ENCODE data around the gene MAN2C1.
"Not testable (repeated sequence)": the region's sequence is repeated elsewhere in the genome, so short reads cannot be mapped to it uniquely, and the experiment has no call there.

MAN2C1 gene

GRCh38 chr15:75350601-75351361 is 17.6 kb downstream of the MAN2C1 start:
- Histone ChIP-seq H3K9me3 (ENCODE audit: control insufficient read depth in 1 of 2, low read length in 2 of 2) (no peaks in the 10 kb centered on the region), H3K36me3 (ENCODE audit: control insufficient read depth in 1 of 2, insufficient read depth in 2 of 2, low read length in 2 of 2) (peaks cover 6 to 11% of the 10 kb centered on the region in 2 donors), H3K27ac (ENCODE audit: low read length) (no peak overlapping the region), H3K27me3 (ENCODE audit: low read depth, low read length) (no peaks in the 10 kb centered on the region), H3K4me1 (ENCODE audit: control insufficient read depth in 1 of 2, insufficient read depth in 2 of 2, low read length in 2 of 2) (peaks cover 0 to 15% of the 10 kb centered on the region in 2 donors), H3K4me3 (ENCODE audit: low read depth in 1 of 2, low read length in 2 of 2) (no peak overlapping the region)

DNA sequence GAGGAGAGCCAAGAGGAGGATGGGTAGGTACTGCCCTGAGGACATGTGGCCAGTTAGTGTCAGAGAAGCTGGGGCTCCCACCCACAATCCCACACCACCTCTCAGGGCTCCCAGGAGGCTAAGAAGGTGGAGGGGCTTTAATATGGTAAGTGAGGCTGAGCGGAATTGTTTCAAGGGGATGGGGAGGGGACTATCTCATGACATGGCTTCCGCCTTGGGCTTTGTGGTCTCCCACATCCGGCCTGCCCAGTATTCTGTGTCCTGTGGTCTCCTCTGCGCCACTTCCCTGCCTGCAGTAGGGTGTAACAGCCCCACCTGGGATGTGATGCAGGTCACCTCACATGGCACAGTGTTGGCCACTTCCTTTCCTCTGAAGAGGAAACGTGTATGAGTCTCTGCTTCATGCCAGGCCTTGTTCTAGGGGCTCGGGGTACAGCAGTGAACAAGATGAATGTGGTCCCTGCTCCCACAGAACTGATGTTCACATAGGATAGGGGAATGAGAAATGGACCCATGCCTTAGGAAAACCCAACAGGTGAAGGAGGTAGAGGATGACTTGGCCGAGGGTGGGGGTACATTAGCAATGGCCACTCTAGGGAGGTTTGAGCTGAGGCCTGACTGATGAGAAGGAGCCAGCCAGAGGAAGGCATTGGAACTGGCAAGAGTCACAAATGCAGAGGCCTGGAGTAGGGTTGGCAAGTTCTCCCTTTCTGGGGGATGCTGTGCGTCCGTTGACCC is 18.4 kb downstream of the MAN2C1 start:
- Histone ChIP-seq H3K9me3 (ENCODE audit: control insufficient read depth in 1 of 2, low read length in 2 of 2) (no peaks in the 10 kb centered on the region), H3K27ac (ENCODE audit: low read length) (peak overlapping the region; percentile 16), H3K27me3 (ENCODE audit: low read depth, low read length) (no peaks in the 10 kb centered on the region), H3K4me1 (ENCODE audit: control insufficient read depth in 1 of 2, insufficient read depth in 2 of 2, low read length in 2 of 2) (peaks cover 0 to 15% of the 10 kb centered on the region in 2 donors), H3K4me3 (ENCODE audit: low read depth in 1 of 2, low read length in 2 of 2) (no peak overlapping the region), H3K36me3 (ENCODE audit: control insufficient read depth in 1 of 2, insufficient read depth in 2 of 2, low read length in 2 of 2) (peaks cover 4% of the 10 kb centered on the region in 2 donors)

DNA sequence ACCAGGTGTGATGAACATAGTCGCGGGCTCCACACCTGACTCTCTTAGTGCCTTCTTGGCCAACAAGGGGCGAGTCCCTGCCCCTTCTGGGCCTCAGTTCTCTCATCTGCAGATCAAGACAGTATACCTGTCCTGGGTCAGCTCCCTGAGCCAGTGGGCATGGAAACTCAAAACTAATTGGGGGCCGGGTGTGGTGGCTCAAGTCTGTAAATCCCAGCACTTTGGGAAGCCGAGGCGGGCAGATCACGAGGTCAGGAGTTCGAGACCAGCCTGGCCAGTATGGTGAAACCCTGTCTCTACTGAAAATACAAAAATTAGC is 19.1 kb downstream of the MAN2C1 start:
- H3K27me3 ChIP-seq (ENCODE audit: low read depth, low read length); H3K36me3 ChIP-seq (ENCODE audit: control insufficient read depth in 1 of 2, insufficient read depth in 2 of 2, low read length in 2 of 2); H3K27ac ChIP-seq (ENCODE audit: low read length); H3K9me3 ChIP-seq (ENCODE audit: control insufficient read depth in 1 of 2, low read length in 2 of 2): not testable (repeated sequence)
- peaks cover 0 to 15% of the 10 kb centered on the region in 2 donors for H3K4me1 ChIP-seq (ENCODE audit: control insufficient read depth in 1 of 2, insufficient read depth in 2 of 2, low read length in 2 of 2)
- H3K4me3 ChIP-seq (ENCODE audit: low read depth in 1 of 2, low read length in 2 of 2): peak overlapping the region in 1 of 2 donors; percentile 99

DNA sequence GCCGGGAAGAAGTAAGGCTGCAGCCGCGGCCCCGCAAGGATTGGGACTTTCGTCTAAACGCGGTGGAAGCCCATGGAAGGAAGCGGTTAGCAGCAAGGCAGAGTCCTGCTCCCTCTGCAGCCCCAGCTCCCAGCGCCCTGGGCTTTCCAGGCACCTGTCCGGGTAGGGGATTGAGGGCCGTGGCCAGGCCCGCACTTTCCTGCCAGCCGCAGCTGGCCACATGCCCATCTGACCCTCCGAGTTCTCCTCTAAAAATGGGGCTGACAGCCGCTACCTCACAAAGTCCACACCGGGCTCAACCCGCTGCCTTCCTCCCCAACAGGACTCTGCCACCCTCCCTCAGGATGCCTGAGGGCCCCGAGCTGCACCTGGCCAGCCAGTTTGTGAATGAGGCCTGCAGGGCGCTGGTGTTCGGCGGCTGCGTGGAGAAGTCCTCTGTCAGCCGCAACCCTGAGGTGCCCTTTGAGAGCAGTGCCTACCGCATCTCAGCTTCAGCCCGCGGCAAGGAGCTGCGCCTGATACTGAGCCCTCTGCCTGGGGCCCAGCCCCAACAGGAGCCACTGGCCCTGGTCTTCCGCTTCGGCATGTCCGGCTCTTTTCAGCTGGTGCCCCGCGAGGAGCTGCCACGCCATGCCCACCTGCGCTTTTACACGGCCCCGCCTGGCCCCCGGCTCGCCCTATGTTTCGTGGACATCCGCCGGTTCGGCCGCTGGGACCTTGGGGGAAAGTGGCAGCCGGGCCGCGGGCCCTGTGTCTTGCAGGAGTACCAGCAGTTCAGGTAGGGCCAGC is 19.7 kb downstream of the MAN2C1 start:
- Histone ChIP-seq H3K36me3 (ENCODE audit: control insufficient read depth in 1 of 2, insufficient read depth in 2 of 2, low read length in 2 of 2) (no peaks in the 10 kb centered on the region), H3K27ac (ENCODE audit: low read length) (no peak overlapping the region), H3K4me1 (ENCODE audit: control insufficient read depth in 1 of 2, insufficient read depth in 2 of 2, low read length in 2 of 2) (peaks cover 0 to 15% of the 10 kb centered on the region in 2 donors), H3K27me3 (ENCODE audit: low read depth, low read length) (no peaks in the 10 kb centered on the region), H3K4me3 (ENCODE audit: low read depth in 1 of 2, low read length in 2 of 2) (peak overlapping the region; percentile 82 to 99), H3K9me3 (ENCODE audit: control insufficient read depth in 1 of 2, low read length in 2 of 2) (no peaks in the 10 kb centered on the region)

DNA sequence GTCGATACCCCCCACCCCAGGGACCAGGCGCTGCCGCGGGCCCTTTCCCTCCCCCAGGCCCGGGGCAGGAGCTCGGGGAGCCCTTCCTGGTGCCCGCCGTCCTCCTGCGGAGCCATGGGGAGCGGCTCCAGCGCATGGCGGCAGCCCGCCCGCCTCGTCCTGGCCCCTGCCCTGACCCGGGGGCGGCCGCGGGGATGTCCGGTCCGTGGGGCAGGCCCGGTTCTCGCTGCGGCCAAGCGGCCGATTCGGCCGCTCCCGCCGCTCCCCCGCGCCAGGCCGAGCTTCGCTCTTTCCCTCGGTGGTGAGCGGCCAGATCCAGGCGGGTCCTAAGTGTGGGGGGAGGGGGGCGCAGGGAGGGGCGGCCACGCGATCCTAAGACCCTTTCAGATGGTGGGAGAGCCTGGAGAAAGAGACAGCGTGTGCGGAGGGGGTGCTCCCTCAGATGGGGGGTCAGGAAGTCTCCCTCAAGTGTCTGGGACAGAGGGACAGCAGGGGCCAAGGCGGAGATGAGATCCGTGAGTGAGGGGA is 20.3 kb downstream of the MAN2C1 start:
- Histone ChIP-seq H3K4me3 (ENCODE audit: low read depth in 1 of 2, low read length in 2 of 2) (peak overlapping the region; percentile 82 to 99), H3K27ac (ENCODE audit: low read length) (no peak overlapping the region), H3K36me3 (ENCODE audit: control insufficient read depth in 1 of 2, insufficient read depth in 2 of 2, low read length in 2 of 2) (no peaks in the 10 kb centered on the region), H3K4me1 (ENCODE audit: control insufficient read depth in 1 of 2, insufficient read depth in 2 of 2, low read length in 2 of 2) (peaks cover 0 to 15% of the 10 kb centered on the region in 2 donors), H3K9me3 (ENCODE audit: control insufficient read depth in 1 of 2, low read length in 2 of 2) (no peaks in the 10 kb centered on the region), H3K27me3 (ENCODE audit: low read depth, low read length) (no peaks in the 10 kb centered on the region)

DNA sequence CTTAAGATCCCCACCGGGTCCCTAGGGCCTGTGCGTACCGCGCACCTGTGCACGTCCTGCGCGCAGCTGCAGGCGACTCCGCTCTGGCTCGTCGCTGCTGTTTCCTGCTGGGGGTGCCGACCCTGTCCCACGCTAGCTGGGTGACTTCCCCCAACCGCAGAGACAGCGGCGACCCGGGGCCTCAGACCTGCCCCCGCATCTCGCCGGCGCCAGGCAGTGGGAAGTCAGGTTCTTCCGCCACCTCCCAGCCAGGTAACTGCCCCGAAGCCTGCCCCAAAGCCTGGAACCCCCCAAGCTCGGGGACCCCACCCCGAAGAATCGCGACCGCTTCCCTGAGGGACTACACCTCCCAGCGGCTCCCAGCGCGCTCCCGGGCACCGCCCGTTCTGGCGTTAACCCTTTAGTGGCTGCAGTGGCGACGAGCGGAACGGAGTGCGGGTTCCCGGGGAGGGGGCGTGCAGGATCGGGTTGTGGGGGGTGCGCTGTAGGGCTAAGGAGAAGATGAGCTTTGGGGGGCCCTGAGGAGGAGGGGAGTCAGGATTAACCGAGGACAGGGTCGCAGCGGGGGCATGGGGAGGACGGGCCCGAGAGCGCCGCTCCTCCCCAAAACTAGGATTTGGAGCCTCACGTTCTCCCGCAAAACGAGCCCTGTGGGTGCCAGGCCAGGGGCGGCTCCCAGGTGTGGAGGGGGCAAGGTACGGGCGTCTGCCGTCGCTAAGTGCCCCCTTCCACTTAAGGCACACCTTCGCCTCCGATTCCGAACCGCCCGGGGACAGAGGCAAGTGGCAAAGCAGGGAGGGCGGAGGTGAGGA is 21.0 kb downstream of the MAN2C1 start:
- Histone ChIP-seq H3K27ac (ENCODE audit: low read length) (no peak overlapping the region), H3K4me3 (ENCODE audit: low read depth in 1 of 2, low read length in 2 of 2) (peak overlapping the region; percentile 82 to 99), H3K4me1 (ENCODE audit: control insufficient read depth in 1 of 2, insufficient read depth in 2 of 2, low read length in 2 of 2) (peaks cover 0 to 15% of the 10 kb centered on the region in 2 donors), H3K36me3 (ENCODE audit: control insufficient read depth in 1 of 2, insufficient read depth in 2 of 2, low read length in 2 of 2) (no peaks in the 10 kb centered on the region), H3K27me3 (ENCODE audit: low read depth, low read length) (no peaks in the 10 kb centered on the region), H3K9me3 (ENCODE audit: control insufficient read depth in 1 of 2, low read length in 2 of 2) (no peaks in the 10 kb centered on the region)

GRCh38 chr15:75346796-75347221 is 21.6 kb downstream of the MAN2C1 start, which contains the start of gene NEIL1:
TSS of gene NEIL1 (plus strand) at chr15:75347039. CDS start at chr15:75348906, 1,867 bp downstream.
- no peaks in the 10 kb centered on the region for H3K9me3 ChIP-seq (ENCODE audit: control insufficient read depth in 1 of 2, low read length in 2 of 2)
- H3K36me3 ChIP-seq (ENCODE audit: control insufficient read depth in 1 of 2, insufficient read depth in 2 of 2, low read length in 2 of 2): no peaks in the 10 kb centered on the region
- peak within 1 kb of the TSS; percentile 82 to 99 for H3K4me3 ChIP-seq (ENCODE audit: low read depth in 1 of 2, low read length in 2 of 2)
- H3K27me3 ChIP-seq (ENCODE audit: low read depth, low read length): no peaks in the 10 kb centered on the region
- H3K27ac ChIP-seq (ENCODE audit: low read length): no peak within 1 kb of the TSS
- H3K4me1 ChIP-seq (ENCODE audit: control insufficient read depth in 1 of 2, insufficient read depth in 2 of 2, low read length in 2 of 2): peaks cover 0 to 15% of the 10 kb centered on the region in 2 donors

DNA sequence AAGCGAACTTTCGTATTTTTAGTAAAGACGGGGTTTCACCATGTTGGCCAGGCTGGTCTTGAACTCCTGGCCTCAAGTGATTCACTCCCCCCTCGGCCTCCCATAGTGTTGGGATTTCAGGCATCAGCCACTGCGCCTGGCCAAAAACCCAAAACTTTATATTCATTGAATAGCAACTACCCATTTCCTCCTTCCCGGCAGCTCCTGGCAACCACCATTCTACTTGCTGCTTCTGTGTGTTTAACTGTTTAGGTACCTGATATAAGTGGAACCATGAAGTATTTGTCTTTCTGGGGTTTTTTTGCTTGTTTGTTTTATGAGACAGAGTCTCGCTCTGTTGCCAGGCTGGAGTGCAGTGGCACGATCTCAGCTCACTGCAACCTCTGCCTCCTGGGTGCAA is 24.5 kb downstream of the MAN2C1 start:
- H3K4me3 ChIP-seq (ENCODE audit: low read depth in 1 of 2, low read length in 2 of 2); H3K27ac ChIP-seq (ENCODE audit: low read length); H3K27me3 ChIP-seq (ENCODE audit: low read depth, low read length); H3K9me3 ChIP-seq (ENCODE audit: control insufficient read depth in 1 of 2, low read length in 2 of 2): not testable (repeated sequence)
- Histone ChIP-seq H3K36me3 (ENCODE audit: control insufficient read depth in 1 of 2, insufficient read depth in 2 of 2, low read length in 2 of 2) (peaks cover 0 to 14% of the 10 kb centered on the region in 2 donors), H3K4me1 (ENCODE audit: control insufficient read depth in 1 of 2, insufficient read depth in 2 of 2, low read length in 2 of 2) (peaks cover 0 to 11% of the 10 kb centered on the region in 2 donors)

DNA sequence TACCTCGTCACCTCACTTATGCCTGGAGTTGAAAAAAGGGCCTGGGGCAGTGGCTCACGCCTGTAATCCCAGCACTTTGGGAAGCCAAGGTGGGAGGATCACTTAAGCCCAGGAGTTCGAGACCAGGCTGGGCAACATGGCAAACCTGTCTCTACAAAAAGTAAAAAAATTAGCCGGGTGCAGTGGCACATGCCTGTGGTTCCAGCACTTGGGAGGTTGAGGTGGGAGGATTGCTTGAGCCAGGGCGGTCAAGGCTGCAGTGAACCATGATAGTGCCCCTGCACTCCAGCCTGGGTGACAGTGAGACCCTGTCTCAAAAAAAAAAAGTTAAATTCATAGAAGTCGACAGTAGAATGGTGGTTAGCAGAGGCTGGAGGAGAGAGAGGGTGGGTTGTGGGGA is 26.2 kb downstream of the MAN2C1 start:
- Histone ChIP-seq H3K9me3 (ENCODE audit: control insufficient read depth in 1 of 2, low read length in 2 of 2) (no peaks in the 10 kb centered on the region), H3K27me3 (ENCODE audit: low read depth, low read length) (no peaks in the 10 kb centered on the region), H3K4me1 (ENCODE audit: control insufficient read depth in 1 of 2, insufficient read depth in 2 of 2, low read length in 2 of 2) (peaks cover 0 to 5% of the 10 kb centered on the region in 2 donors), H3K27ac (ENCODE audit: low read length) (no peak overlapping the region), H3K4me3 (ENCODE audit: low read depth in 1 of 2, low read length in 2 of 2) (no peak overlapping the region), H3K36me3 (ENCODE audit: control insufficient read depth in 1 of 2, insufficient read depth in 2 of 2, low read length in 2 of 2) (peaks cover 0 to 14% of the 10 kb centered on the region in 2 donors)

- no peaks in the 10 kb centered on the region for H3K27me3 ChIP-seq (ENCODE audit: low read depth, low read length)
- peaks cover 0 to 8% of the 10 kb centered on the region in 2 donors for H3K4me1 ChIP-seq (ENCODE audit: control insufficient read depth in 1 of 2, insufficient read depth in 2 of 2, low read length in 2 of 2)
- no peaks in the 10 kb centered on the region for H3K9me3 ChIP-seq (ENCODE audit: control insufficient read depth in 1 of 2, low read length in 2 of 2)
- no peak overlapping the region for H3K27ac ChIP-seq (ENCODE audit: low read length)
- no peak overlapping the region for H3K4me3 ChIP-seq (ENCODE audit: low read depth in 1 of 2, low read length in 2 of 2)
- H3K36me3 ChIP-seq (ENCODE audit: control insufficient read depth in 1 of 2, insufficient read depth in 2 of 2, low read length in 2 of 2): peaks cover 0 to 14% of the 10 kb centered on the region in 2 donors
Measured at GRCh38 chr15:75339531-75340240, 28.7 kb downstream of the MAN2C1 start.

Data from muscle layer of duodenum (tissue), 2 donors.